WERI-Rb-1 (cell line): ENCODE results near the gene HERC2.

ENCODE experiments used
- DNase-seq: peaks from one replicate; pipeline ENCODE4 v3.0.0-alpha.2; 2020
- H3K27ac ChIP-seq: fragments of 250-450 bp; sonication (Bioruptor Pico); 2 replicates; pipeline ENCODE4 v1.5.1; 2020; ENCODE audit warnings: mild to moderate bottlenecking, moderate library complexity
- H3K27me3 ChIP-seq: fragments of 250-450 bp; sonication (Bioruptor Pico); 2 replicates; pipeline ENCODE4 v1.5.1; 2021; ENCODE audit warnings: mild to moderate bottlenecking, low read depth, moderate library complexity; ENCODE audit not compliant: insufficient read depth, severe bottlenecking
- H3K36me3 ChIP-seq: fragments of 250-450 bp; sonication (Bioruptor Pico); 2 replicates; pipeline ENCODE4 v1.5.1; 2020; ENCODE audit warnings: mild to moderate bottlenecking, moderate library complexity
- H3K4me3 ChIP-seq: 2 replicates; pipeline ENCODE4 v1.5.1; 2011; ENCODE audit warnings: low read depth, mild to moderate bottlenecking, control low read depth, low read length
- H3K9me3 ChIP-seq: fragments of 250-450 bp; sonication (Bioruptor Pico); 2 replicates; pipeline ENCODE4 v1.5.1; 2021; ENCODE audit warnings: mild to moderate bottlenecking, moderate library complexity; ENCODE audit not compliant: severe bottlenecking
- CTCF ChIP-seq: IDR thresholded peaks from 2 replicates; pipeline ENCODE4 v1.5.1; 2011; ENCODE audit warnings: low read depth, mild to moderate bottlenecking, control low read depth, inconsistent platforms, low read length

HERC2 gene

DNA sequence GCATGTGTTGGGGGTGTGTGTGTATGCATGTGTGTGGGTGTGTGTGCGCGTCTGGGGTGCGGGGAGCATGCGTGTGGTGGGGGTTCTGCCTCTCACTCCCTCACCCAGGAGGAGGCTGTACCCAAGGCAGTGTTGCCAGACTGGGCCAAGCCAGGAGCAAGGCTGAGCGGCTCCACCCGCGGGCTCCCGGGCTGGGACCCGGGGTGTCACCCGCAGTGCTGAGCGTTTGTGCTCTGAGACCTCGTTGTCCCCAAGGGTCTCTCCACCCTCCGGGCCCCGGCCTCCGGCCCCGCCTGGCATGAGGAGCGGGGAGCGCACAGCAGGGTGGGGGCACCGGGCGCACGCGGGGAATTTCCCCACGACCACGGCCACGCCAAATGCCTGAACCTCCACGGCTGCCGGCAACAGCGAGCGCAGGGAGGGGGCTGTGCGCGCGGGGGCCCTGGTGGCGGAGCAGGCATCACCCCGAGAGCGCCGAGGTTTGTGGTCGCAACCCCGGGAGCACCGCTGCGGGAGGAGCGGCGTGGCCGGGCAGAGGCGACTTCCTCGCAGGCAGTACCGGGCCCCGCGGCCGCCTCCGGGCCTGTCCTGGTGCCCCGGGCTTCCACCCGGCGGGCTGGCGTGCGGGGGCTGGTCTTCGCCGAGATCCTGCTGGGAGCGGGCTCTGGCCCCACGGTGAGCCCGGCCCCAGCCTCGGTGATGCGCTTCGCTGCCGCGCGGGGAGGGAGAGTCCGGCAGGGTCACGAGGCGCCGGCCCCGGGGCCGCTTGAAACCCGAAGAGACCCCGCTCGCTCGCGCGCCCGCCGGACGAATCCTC lies 215.5 kb downstream of the HERC2 start:
- no peak for TF ChIP-seq CTCF
- Histone ChIP-seq H3K9me3 (no peaks in the 10 kb centered on the region), H3K27me3 (no peaks in the 10 kb centered on the region), H3K36me3 (peaks cover 6% of the 10 kb centered on the region), H3K4me3 (no peak overlapping the region), H3K27ac (no peak overlapping the region)
- no peak for DNase-seq

DNA sequence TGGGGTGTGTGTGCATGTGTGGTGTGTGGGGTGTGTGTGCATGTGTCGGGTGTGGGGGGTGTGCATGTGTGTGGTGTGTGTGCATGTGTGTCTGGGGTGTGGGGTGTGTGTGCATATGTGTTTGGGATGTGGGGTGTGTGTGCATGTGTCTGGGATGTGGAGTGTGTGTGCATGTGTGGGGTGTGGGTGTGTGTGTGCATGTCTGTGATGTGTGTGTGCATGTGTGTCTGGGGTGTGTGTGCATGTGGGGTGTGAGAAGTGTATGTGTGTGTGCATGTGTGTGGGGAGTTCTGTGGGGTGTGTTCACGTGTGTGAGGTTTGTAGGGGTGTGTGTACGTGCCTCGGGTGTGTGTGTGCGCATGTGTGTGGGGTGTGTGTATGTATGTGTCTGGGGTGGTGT lies 216.2 kb downstream of the HERC2 start:
- no peak for DNase-seq
- Histone ChIP-seq H3K9me3 (no peaks in the 10 kb centered on the region), H3K4me3 (no peak overlapping the region), H3K36me3 (no peaks in the 10 kb centered on the region; the same call in 1 of the 2 replicates), H3K27me3 (no peaks in the 10 kb centered on the region), H3K27ac (no peak overlapping the region)
- no peak for TF ChIP-seq CTCF

- DNase-seq: no peak
- Histone ChIP-seq H3K36me3 (no peaks in the 10 kb centered on the region), H3K27ac (no peak overlapping the region), H3K27me3 (no peaks in the 10 kb centered on the region), H3K9me3 (no peaks in the 10 kb centered on the region), H3K4me3 (no peak overlapping the region)
- TF ChIP-seq CTCF: no peak
These were observed 216.7 kb downstream of the HERC2 start for GRCh38 chr15:28105224-28105791.

GRCh38 chr15:28104326-28104725 lies 217.7 kb downstream of the HERC2 start:
- no peak for DNase-seq
- H3K36me3 ChIP-seq: no peaks in the 10 kb centered on the region
- no peak for TF ChIP-seq CTCF
- H3K4me3 ChIP-seq: no peak overlapping the region
- H3K27me3 ChIP-seq: no peaks in the 10 kb centered on the region
- H3K9me3 ChIP-seq: no peaks in the 10 kb centered on the region
- H3K27ac ChIP-seq: no peak overlapping the region

DNA sequence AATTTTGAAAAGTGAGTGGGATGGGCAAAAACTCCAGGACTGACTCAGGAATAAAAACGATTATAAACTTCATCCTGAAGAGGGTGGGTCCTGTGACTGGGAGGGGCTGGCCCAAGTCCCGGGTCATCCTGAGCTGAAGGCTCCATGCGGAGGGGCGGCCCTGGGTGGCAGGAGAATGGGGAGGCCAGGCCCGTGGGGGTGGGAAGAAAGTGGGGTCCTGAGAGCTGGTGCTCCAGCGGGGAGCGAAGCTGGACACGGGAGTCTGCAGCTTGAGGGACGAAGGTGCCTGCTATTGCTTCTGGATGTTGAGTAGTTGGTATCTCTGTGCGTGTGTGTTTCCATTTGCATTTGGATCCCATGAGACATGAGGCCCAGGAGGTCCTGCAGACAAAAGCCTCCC lies 218.1 kb downstream of the HERC2 start:
- Histone ChIP-seq H3K27ac (no peak overlapping the region), H3K27me3 (no peaks in the 10 kb centered on the region), H3K9me3 (no peaks in the 10 kb centered on the region), H3K4me3 (no peak overlapping the region), H3K36me3 (no peaks in the 10 kb centered on the region)
- no peak for TF ChIP-seq CTCF
- DNase-seq: no peak
